HG02588 (cell line): ENCODE results near the gene PTPRG.

Source experiments
- ATAC-seq: cut with Tn5 transposase; IDR thresholded peaks from one replicate; pipeline ENCODE4 v1.9.1; 2021; ENCODE audit warnings: mild to moderate bottlenecking, moderate library complexity; ENCODE audit not compliant: unreplicated experiment

PTPRG gene

DNA sequence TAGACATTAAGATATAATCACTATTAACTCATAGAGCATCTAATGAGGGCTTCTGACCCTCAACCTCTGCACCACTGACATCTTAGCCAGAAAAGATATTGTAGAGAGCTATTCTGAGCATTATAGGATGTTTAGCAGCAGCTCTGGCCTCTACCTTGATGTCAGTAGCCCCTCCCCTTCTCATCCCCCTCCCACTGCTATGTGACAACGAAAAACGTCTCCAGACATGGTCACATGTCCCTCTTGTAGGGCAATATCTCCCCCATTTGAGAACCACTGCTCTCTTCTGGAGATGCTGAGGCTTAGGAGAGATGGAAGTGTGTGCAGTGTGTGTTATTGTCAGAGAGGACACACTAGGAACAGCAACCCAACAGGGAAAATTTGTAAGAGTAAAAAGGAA, 569.7 kb downstream of the PTPRG start:
- ATAC-seq, result no peak

DNA sequence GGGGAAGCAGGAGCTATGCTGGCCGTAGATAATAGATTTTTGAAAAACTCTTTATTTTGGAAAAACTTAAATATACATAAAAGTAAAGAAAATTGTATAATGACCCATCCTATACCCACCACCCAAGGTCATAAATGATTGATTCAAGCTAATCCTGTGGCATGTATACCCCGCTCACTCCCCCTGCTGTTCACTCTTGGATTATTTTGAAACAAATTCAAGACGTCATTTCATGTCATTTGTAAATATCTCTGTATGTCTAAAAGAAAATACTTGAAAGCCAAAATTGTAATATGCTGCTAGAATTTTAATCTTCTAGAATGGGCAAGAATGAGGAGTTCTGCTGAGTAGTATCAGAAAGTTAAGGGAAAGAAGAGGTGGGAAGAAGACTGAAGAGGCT, 570.2 kb downstream of the PTPRG start:
- ATAC-seq, result no peak

DNA sequence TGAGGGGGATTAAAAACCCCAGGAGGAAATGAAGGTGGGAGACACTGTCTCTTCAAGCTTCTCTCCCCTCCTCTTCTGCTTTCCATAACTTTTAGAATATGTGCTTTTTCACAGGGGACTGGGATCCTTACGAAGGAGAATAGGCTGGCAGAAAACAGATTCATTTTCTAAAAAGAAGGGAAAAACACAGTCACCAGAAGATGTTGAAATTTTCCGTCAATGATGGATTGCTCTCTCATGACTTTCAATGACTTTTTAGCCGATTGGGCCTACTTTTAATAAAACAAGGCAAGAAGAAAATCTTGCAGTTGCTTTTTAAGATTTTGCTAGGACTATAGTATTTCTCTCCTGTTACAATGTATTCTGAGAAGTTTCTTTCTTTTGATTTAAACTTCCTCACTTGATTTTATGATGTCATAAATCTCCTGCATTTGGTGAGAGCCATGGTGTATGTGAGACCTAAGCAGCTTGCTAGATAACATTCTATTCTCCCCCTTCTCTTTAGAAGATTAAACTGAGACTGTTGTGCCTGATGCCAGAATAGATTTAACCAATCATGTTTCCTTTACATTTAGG, 570.7 kb downstream of the PTPRG start:
- ATAC-seq, result no peak

DNA sequence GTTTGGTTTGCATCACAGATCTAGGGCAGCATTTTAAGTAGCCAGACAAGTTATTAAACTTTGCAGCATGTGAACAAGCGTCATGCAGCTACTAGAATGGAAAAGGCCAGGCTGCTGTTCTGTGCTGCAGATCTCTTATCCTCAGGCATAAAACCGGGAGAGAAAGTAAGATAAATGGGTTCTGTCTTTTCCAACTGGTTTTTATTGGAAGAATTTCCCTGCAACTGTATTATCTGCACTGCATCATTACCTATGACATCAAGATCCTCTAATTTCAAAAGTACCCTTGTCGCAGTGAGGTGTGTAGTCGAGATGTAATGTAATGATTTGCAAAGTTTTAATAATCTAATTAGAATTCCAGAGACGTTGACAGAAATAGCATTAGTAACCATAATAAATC, 571.6 kb downstream of the PTPRG start:
- no peak for ATAC-seq

DNA sequence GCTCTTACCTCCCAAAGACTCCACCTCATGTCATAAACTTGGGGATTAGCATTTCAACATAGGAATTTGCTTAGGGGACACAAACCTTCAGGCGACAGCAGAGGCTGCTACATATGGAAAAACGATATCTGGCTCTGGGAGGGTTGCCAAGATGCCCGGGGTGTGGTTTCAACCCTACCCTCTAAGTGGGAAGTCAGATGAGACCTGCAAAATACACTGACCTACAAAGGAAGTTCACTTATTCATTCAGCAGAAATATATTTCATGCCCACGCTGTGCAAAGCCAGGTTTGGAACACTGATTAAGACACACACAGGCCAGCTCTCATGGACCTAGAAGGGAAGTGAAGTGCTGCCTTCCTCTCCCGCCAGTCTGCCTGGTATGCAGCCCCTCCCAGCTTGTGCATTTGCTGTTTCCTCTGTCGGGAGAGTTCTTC, 572.7 kb downstream of the PTPRG start:
- no peak for ATAC-seq

DNA sequence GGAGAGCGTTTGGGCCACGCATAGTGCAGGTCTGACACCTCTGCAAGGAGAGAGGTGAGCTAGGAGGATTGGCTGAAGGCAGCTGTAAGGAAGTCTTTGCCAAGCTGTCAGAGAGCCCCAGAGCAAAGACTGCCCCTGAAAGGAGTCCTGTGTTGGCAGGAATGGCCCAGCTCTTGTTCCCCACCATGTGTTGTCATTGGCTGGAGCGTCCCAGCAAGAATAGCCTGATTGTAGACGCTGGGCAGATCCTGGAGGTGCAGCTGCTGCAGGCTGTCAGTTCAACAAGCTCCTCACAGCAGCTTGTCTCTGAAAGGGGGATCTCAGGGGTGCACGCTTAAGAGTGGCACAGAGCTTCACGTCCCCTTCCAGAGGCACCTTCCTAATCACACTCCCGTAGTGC, 574.4 kb downstream of the PTPRG start:
- ATAC-seq, result no peak

DNA sequence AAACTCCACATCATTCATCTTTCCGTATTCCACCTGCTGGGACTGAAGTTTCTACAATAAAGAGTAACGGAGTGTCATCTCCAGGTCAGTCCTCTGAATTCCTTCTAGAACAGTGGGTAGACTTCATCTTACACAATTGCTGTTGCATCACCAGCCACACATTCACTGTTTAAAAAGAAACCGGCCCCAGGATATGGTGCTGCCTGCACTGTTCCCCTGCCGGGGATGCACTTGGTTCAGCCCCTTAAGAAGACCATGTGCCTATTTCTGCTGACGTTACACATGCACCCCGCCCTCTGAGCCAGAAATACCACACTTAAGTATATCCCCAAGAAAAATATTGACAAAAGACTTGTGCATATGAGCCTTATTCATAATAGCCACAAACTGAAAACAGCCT, 578.6 kb downstream of the PTPRG start:
- no peak for ATAC-seq

DNA sequence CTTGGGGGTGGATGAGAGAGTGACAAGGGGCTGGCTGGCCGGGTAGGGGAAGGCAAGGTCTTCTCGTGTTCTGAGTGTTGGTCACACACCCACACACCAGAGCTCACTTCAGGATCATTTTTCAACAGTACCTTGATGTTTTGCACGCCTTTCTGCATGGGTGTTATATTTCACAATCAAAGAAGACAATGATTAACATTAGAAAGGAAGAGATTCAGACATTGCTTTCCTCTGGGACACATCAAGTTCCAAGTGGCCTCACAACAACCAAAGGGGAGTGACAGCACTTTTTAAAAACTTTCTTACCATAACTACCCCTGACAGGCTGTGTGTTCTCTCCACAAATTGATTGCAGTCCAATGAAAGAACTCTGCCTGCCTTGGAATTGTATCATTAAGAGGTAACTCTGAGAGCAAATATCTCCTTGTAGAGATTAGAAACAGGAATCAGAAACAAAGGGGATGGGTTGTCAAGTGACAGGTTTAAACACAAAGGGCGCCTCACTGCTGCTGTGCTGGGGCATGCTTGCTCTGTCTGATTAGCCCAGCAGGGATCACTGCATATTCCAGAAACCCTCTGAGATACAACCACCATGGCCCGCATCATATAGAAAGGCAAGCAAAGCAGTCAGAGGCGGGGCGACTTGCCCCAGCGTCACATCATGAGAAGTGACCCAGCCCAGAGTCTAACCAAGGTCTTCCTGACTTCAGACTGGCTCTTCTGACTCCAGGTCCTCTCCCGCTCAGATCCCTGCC, 581.1 kb downstream of the PTPRG start:
- ATAC-seq, result no peak

DNA sequence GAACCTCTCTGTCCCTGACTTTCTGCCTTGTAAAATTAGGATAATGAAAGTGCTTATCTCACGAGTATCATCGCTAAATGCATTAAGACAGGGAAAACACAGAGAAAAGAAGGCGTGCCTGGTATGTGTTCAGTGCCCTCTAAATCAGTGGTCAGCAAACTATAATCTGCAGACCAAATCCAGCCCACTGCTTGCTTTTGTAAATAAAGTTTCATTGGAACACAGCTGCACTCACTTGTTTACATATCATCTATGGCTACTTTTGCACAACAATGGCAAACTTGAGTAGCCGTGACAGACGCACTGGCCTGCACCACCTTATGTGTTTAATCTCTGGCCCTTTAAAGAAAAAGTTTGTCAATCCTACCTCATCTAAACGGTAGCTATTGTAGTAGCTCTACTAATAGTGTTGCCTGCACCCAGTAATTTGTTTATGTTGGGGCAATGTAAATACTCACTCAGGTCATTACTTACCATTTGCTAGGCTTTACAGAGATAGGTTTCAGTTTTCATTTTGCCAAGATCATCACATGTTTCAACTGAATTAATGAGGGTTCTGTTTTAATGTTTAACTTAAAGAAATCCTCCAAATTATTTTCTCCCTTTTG, 582.6 kb downstream of the PTPRG start:
- ATAC-seq, result no peak

DNA sequence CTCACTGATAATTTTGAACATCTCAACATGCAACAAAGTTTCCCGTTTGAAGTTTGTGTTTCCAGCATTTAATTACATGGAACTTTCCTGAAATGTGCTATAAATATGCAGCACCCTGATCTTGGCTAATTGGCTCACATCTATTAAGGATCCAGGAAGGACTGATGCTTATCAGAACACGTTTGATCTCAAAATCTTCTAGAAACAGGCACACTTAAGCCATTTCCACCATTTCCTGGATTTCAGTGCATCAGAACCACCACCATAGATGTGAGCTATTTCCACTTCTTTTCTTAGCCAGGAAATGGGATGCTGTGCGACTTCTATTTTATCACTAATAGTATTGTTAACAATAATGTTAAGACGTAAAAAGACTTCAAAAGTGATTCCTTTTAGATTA, 583.1 kb downstream of the PTPRG start:
- ATAC-seq, result no peak

DNA sequence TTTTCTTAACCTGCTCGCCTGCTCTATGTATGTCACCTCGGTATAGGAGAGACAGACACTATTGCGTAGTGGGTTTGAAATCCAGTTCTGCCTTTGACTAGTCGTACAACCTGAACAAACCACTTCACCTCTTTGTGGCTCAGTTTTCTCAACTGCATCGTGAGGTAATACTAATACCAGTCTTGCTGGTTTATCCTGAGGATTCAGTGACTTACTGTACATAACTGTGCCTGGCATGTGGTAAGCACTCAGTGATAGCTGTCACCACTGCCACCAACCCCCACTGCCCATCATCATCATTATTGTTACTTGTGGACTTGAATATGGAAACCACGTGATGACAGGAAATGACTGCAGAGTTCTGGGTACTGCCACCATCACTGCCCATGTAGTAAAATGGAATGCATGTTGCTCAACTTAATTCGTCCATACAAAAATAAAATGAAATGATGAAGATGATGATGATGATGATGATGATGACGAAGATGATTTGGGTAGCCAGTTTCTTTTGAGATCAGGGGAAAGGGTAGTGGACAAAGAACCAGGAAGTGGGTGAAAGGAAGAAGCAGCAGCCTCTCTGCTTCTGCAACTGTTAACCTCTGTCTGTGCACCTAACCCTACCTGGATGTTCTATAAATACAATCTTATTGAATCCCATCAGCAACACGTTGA, 583.9 kb downstream of the PTPRG start:
- ATAC-seq, result no peak

DNA sequence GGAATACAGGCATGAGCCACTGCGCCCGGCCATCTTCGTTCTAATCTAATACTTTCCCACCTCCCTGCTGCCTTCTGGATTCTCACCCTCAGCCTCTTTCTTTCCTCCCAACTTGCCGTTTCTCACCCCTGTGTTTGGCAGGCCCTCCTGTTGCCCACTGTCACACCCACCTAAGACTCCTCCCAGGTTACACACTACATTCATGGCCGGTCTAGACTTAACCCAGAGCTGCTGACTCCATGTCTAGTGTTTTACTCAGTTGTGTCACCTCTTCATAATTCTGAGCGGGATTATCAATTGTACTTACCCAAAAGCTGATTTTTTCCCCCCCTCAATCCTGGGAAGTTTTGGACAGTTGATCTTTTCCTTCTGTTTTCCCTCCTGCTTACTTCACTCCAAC, 588.2 kb downstream of the PTPRG start:
- no peak for ATAC-seq

DNA sequence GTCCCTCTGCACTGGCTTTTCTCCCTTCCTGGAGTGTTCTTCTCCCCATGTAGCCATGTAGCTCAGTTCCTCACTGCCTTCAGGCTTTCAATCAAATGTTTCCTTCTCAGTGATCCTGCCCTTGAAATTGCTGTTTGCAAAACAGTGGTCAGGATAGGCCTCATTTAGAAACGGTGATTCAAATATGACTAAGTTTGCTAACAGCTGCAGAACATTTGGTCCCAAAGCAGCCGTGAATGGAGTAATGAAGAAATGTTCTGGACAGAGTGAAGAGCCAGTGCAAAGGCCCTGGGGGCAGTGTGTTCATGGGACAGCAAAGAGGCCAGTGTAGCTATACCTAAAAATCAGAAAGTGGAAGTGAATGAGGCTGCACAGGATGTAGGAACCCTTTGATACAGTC, 588.6 kb downstream of the PTPRG start:
- ATAC-seq, result no peak

DNA sequence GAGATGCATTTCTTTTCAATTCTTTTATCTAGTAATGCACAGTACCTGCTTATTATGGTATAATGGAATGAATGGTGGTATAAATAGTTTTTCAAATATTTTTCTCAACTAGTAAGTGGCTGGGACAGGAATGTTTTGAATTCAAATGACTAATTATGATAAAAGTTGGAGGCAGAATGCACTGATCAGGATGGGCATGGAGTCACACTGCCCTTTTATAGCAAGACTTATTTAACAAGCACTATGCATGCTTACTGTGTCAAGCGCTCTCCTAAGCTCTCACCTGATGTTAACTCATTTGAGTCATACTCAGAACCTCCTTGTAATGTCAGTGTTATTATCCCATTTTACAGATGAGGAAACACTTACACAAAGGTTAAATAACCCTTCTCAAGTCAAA, 590.2 kb downstream of the PTPRG start:
- ATAC-seq, result no peak

DNA sequence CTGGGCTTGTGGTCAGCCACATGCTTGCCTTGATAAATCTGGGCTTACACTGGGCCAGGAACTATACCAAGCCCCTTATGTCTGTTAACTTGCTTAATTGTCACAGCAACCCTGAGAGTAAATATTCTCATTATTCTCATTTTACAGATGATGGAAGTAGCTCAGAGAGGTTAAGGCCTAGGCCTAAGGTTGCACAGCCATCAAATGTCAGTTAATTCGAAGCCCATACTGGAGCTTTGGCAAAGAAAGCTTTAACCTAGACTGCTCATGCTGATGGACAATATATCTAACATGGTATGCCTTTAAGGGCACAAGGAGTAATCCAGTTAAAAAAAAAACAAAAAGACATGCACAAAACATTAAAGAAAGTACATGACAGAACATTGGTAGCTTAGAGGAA, 591.9 kb downstream of the PTPRG start:
- ATAC-seq, result no peak

DNA sequence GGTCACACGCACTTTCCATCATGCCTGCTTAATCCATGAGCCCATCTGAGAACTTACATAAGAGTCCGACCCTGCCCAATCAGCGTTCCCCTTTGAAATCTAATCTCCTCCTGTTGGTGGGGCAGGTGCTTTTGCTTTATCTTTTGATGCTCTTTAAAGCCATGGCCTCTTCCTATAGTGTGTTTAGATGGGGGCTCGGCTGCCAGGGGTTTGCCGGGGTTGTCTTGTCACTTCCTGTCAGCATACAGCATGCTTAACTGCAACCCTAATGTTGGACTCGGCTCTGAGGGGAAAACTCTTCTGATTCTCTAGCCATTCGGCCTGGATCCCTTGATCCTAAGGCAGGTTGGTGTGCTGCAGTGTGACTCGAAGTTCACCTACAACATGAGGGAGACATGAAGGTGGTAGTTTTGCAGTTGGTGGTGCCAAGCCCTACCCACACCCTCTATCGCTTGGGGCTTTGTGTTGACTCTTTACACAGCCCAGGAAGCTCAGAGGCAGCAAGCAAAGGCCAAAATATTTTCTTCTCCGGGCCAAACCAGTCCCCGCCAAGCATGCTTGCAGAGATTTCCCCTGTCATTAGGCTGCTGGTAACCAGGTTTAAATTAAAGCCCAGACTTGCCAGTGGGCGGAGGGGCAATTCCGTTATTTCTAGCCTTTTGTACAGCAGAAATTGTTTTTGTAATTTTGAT, 593.2 kb downstream of the PTPRG start:
- ATAC-seq, result no peak

DNA sequence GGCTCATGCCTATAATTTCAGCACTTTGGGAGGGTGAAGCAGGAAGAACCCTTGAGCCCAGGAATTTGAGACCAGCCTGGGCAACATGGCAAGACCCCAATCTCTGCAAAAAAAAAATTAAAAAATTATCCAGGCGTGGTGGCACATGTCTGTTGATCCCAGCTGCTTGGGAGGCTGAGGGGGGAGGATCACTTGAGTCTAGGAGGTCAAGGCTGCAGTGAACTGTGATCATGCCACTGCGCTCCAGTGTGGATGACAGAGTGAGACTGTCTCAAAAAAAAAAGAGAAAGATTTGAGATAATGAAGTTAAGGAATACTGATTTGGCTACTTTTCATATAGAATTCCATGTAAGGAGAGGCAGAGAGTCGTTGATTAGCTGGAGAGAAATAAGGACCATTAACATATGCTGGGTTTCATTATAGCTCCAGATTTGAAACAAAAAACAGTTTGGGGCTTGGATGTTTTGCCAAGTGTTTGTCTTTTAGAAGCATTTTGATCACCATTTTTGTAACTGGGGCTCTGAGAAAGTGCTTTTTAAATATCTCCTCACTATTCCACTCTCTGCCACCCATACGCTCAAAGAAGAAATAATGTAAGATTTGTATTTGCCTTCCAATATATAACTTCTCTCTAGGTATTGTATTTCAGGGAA, 597.8 kb downstream of the PTPRG start:
- ATAC-seq, result no peak

DNA sequence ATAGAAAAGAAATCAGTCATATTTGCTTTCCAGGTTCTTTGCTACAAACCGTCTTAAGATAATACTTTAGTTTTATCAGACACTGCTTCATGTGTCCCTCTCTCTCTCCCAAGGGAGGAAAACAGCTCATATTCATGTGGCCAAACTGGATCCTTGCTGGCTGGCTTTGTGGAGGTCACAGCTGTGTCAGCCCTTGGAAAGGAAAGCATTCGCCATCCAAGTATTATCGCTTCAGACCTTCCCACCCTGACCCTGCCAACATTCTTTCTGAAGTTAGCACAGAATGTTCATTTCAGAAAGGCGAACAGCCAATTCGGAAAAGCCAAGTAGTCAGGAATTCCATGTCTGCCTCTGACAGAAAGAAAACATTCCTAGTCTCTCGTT, 598.3 kb downstream of the PTPRG start:
- ATAC-seq, result no peak

DNA sequence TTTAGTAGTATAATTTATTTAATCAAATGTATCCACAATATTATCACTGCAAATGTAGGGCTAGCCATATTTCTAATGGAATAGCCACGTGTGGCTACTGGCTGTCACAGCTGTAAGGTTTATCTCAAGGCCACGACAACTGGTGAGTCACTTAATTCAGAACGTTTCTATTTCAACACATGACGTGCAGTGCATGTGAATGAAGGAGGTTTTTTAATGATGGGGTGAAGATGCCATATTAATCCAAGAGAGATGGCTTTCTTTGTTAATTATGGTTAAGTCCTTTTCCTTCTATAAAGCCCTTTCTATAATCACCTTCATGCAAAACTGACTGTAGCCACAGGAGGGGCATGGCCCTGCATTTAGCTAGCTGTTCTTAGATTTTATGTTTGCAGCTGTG, 600.0 kb downstream of the PTPRG start:
- ATAC-seq, result no peak

DNA sequence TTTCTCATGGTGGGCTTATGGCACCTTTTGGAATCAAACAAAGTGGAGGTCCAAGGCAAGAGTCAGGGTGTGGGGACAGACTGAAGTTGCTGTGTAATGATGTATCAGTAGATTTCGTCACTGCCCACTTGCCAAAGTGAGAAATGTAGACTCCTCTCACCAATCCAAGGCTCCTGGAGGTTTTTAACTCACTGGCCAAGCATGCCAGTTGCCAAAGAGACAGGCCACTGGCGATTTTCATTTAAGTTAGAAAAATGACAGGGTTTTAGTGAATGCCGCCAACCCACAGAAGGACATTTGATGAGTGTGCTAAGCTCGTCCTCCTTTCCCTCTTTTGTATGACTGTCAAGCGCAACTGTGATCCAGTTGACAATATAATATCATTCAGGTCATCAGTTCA, 602.8 kb downstream of the PTPRG start:
- ATAC-seq, result no peak

DNA sequence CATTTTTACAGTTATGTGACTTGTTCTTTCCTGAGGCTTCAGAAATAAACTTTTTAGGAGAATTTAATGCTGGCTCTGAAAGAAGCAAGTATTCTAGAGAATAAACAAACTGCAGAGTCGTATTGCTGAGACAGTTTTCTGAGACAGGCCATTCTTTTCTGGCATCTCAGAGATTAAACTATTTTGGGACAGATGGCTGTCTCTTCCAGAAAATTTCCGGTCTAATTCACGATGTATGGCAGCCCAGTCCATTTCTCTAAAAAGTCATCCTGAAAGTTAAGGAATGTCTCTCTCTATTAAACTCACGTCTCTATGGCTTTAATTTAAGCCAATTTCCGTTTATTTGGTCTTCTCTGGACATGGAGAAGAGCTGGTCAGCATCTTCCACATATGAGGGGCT, 603.4 kb downstream of the PTPRG start:
- no peak for ATAC-seq
